ENCODE data around the gene EBF4. TPM values are rescaled to one million over a fixed set of nuclear protein-coding genes. Genes with fewer than 3 reads are reported as not detected.

The EBF4 gene
- total RNA-seq, 1 experiment from 2014 or later = 11.4 TPM

DNA sequence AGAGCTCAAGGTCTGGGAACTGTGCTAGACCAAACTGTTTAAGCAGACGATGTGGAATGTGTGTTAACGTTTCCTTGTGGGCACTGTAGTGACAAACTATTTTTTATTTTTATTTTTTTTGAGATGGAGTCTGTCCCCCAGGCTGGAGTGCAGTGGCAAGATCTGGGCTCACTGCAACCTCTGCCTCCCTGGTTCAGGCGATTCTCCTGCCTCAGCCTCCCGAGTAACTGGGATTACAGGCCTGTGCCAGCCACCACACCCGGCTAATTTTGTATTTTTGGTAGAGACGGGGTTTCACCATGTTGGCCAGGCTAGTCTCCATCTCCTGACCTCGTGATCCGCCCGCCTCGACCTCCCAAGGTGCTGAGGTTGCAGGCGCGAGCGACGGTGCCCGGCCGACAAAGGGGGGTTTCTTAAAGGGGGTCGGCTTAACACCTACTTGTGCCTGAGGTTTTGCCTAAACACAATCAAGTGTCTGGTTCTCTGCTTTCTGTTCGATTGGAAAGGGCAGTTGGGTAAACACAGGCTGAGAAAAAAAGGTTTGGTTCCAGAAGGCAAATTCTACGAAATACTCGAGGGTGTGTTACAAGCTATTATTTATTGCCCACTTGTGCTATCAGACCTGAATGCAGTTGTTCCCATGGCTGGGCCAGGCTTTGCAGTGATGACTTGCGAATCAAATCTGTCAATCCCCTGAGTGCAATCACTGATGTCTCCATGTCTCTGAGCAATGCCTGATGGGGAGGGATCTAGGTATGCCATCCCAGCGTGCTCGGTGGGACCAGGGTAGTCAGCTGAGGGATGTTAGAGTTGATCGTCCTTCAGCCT lies 38.8 kb upstream of the EBF4 start:
- CTCF ChIA-PET = no interaction called here
- no peaks in the 10 kb centered on the region for H3K27me3 ChIP-seq (ENCODE audit: insufficient read depth, low read length)
- RAD21 ChIA-PET (ENCODE audit: low non-redundant PET in 1 of 2, low total read pairs in 2 of 2, uncharacterized antibody in 2 of 2, unreplicated experiment in 2 of 2) = no interaction called here
- BruUV-seq (replicated peaks) = no TSS peak
- H3K4me2 ChIP-seq (ENCODE audit: low read length) = peak overlapping the region; percentile 99
- TF ChIP-seq EZH2 (IDR thresholded peaks at IDR 0.05) (no peak), CEBPB (IDR thresholded peaks at IDR 0.05; ENCODE audit: low read depth) (no peak), ZNF274 (IDR thresholded peaks at IDR 0.05; ENCODE audit: low read depth, low read length) (no peak), SIN3A (IDR thresholded peaks at IDR 0.05; ENCODE audit: low read depth) (no peak), ZFX (IDR thresholded peaks at IDR 0.05) (no peak), SP1 (IDR thresholded peaks at IDR 0.05; ENCODE audit: low read depth) (no peak), EGR1 (IDR thresholded peaks at IDR 0.05; ENCODE audit: low read depth) (no peak), CBX3 (IDR thresholded peaks at IDR 0.05; ENCODE audit: low read depth) (no peak), YY1 (IDR thresholded peaks at IDR 0.05; ENCODE audit: extremely low read depth, insufficient replicate concordance, low read depth, low read length) (no peak), FOSL1 (IDR thresholded peaks at IDR 0.05; ENCODE audit: low read depth) (no peak), POLR2AphosphoS5 (IDR thresholded peaks at IDR 0.05; ENCODE audit: low read depth, low read length) (no peak), POLR2A (IDR thresholded peaks at IDR 0.05; ENCODE audit: borderline replicate concordance, extremely low read depth, insufficient read depth, insufficient read length) (no peak), EZH2phosphoT487 (IDR thresholded peaks at IDR 0.05; ENCODE audit: borderline replicate concordance) (no peak)
- TF ChIP-seq, protein P1, sequence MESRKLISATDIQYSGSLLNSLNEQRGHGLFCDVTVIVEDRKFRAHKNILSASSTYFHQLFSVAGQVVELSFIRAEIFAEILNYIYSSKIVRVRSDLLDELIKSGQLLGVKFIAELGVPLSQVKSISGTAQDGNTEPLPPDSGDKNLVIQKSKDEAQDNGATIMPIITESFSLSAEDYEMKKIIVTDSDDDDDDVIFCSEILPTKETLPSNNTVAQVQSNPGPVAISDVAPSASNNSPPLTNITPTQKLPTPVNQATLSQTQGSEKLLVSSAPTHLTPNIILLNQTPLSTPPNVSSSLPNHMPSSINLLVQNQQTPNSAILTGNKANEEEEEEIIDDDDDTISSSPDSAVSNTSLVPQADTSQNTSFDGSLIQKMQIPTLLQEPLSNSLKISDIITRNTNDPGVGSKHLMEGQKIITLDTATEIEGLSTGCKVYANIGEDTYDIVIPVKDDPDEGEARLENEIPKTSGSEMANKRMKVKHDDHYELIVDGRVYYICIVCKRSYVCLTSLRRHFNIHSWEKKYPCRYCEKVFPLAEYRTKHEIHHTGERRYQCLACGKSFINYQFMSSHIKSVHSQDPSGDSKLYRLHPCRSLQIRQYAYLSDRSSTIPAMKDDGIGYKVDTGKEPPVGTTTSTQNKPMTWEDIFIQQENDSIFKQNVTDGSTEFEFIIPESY (IDR thresholded peaks at IDR 0.05; ENCODE audit: extremely low read depth, insufficient replicate concordance, low read length) = no peak
- TF ChIP-seq, protein P2, sequence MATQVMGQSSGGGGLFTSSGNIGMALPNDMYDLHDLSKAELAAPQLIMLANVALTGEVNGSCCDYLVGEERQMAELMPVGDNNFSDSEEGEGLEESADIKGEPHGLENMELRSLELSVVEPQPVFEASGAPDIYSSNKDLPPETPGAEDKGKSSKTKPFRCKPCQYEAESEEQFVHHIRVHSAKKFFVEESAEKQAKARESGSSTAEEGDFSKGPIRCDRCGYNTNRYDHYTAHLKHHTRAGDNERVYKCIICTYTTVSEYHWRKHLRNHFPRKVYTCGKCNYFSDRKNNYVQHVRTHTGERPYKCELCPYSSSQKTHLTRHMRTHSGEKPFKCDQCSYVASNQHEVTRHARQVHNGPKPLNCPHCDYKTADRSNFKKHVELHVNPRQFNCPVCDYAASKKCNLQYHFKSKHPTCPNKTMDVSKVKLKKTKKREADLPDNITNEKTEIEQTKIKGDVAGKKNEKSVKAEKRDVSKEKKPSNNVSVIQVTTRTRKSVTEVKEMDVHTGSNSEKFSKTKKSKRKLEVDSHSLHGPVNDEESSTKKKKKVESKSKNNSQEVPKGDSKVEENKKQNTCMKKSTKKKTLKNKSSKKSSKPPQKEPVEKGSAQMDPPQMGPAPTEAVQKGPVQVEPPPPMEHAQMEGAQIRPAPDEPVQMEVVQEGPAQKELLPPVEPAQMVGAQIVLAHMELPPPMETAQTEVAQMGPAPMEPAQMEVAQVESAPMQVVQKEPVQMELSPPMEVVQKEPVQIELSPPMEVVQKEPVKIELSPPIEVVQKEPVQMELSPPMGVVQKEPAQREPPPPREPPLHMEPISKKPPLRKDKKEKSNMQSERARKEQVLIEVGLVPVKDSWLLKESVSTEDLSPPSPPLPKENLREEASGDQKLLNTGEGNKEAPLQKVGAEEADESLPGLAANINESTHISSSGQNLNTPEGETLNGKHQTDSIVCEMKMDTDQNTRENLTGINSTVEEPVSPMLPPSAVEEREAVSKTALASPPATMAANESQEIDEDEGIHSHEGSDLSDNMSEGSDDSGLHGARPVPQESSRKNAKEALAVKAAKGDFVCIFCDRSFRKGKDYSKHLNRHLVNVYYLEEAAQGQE (IDR thresholded peaks at IDR 0.05; ENCODE audit: low read depth) = no peak
- TF ChIP-seq, protein P3, sequence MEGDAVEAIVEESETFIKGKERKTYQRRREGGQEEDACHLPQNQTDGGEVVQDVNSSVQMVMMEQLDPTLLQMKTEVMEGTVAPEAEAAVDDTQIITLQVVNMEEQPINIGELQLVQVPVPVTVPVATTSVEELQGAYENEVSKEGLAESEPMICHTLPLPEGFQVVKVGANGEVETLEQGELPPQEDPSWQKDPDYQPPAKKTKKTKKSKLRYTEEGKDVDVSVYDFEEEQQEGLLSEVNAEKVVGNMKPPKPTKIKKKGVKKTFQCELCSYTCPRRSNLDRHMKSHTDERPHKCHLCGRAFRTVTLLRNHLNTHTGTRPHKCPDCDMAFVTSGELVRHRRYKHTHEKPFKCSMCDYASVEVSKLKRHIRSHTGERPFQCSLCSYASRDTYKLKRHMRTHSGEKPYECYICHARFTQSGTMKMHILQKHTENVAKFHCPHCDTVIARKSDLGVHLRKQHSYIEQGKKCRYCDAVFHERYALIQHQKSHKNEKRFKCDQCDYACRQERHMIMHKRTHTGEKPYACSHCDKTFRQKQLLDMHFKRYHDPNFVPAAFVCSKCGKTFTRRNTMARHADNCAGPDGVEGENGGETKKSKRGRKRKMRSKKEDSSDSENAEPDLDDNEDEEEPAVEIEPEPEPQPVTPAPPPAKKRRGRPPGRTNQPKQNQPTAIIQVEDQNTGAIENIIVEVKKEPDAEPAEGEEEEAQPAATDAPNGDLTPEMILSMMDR (IDR thresholded peaks at IDR 0.05 in 2 of 3, conservative IDR thresholded peaks at IDR 0.05 in 1 of 3; ENCODE audit: borderline replicate concordance in 1 of 3, insufficient read depth in 1 of 3, low read depth in 2 of 3, low read length in 2 of 3) = no peak
- TF ChIP-seq, protein P4, sequence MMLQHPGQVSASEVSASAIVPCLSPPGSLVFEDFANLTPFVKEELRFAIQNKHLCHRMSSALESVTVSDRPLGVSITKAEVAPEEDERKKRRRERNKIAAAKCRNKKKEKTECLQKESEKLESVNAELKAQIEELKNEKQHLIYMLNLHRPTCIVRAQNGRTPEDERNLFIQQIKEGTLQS (IDR thresholded peaks at IDR 0.05) = no peak
- TF ChIP-seq, protein P5, sequence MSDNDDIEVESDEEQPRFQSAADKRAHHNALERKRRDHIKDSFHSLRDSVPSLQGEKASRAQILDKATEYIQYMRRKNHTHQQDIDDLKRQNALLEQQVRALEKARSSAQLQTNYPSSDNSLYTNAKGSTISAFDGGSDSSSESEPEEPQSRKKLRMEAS (IDR thresholded peaks at IDR 0.05) = no peak
- H3K9me2 ChIP-seq (ENCODE audit: insufficient read depth) = no peaks in the 10 kb centered on the region
- peaks cover 45 to 54% of the 10 kb centered on the region in 2 experiments for H3K36me3 ChIP-seq (ENCODE audit: control insufficient read depth in 1 of 2, insufficient read depth in 2 of 2, low read length in 2 of 2)
- H3K4me1 ChIP-seq (ENCODE audit: control insufficient read depth in 1 of 2, insufficient read depth in 2 of 2, low read length in 2 of 2) = peaks cover 8 to 21% of the 10 kb centered on the region in 2 experiments; a peak in 3 of 4 replicates
- peaks cover 81% of the 10 kb centered on the region for H3K79me2 ChIP-seq (ENCODE audit: insufficient read depth, low read length)
- ATAC-seq (no peak), DNase-seq (ENCODE audit: low read depth, low spot score) (no peak)
- H4K20me1 ChIP-seq (ENCODE audit: insufficient read depth) = peaks cover 45% of the 10 kb centered on the region; the same call in 1 of the 2 replicates
- H3K4me3 ChIP-seq (replicated peaks in 1 of 2; ENCODE audit: low read depth in 1 of 2, low read length in 2 of 2) = peak overlapping the region; percentile 98 to 100
- H3K9ac ChIP-seq (ENCODE audit: low read length) = peak overlapping the region; percentile 96
- POLR2A ChIA-PET = interaction anchor here (0.9 to 2.7 kb wide), 8 partner anchors 10 to 446 kb away, joined by 3 to 28 read pairs (median 4); partner anchors contain the start of gene IDH3B
- intact Hi-C loops (cut with micrococcal nuclease) = no loop called here
- no peak overlapping the region for H2AFZ ChIP-seq (ENCODE audit: low read depth, low read length, poor library complexity, severe bottlenecking)
- no peaks in the 10 kb centered on the region for H3K9me3 ChIP-seq (ENCODE audit: control insufficient read depth in 1 of 2, insufficient read depth in 1 of 2, low read depth in 1 of 2, low read length in 2 of 2)
- H3K27ac ChIP-seq (ENCODE audit: low read depth, low read length) = peak overlapping the region; percentile 99
